ENCODE results near the gene ZBTB1. TPM values are rescaled to one million over a fixed set of nuclear protein-coding genes. Genes with fewer than 3 reads are reported as not detected.

The ZBTB1 gene
- total RNA-seq, 4 donors from 2014 or later, result 16.1 to 126 (median 82.4) TPM

GRCh38 chr14:64507376-64508156, 3.0 kb downstream of the ZBTB1 start:
- intact Hi-C loops (cut with DNase I; ENCODE audit: low total_unique reads), result no loop called here
- no peak overlapping the region for H3K4me3 ChIP-seq
- H3K27ac ChIP-seq, result peak overlapping the region in 1 of 2 donors; percentile 99
- no peaks in the 10 kb centered on the region for H3K4me1 ChIP-seq
- no peaks in the 10 kb centered on the region for H3K27me3 ChIP-seq
- H3K36me3 ChIP-seq, result no peaks in the 10 kb centered on the region
- TF ChIP-seq CTCF (IDR thresholded peaks at IDR 0.05), result no peak
- TF ChIP-seq POLR2A (IDR thresholded peaks at IDR 0.05), result no peak
- no peaks in the 10 kb centered on the region for H3K9me3 ChIP-seq
- no peak for DNase-seq

- no peak for DNase-seq
- Histone ChIP-seq H3K36me3 (no peaks in the 10 kb centered on the region), H3K27me3 (no peaks in the 10 kb centered on the region), H3K4me3 (no peak overlapping the region), H3K27ac (no peak overlapping the region), H3K9me3 (no peaks in the 10 kb centered on the region), H3K4me1 (no peaks in the 10 kb centered on the region)
- TF ChIP-seq CTCF (IDR thresholded peaks at IDR 0.05) (no peak), POLR2A (IDR thresholded peaks at IDR 0.05) (no peak)
- intact Hi-C loops (cut with DNase I; ENCODE audit: low total_unique reads), result no loop called here
Observed at GRCh38 chr14:64508215-64508776, 3.7 kb downstream of the ZBTB1 start.

GRCh38 chr14:64509036-64509435, 4.5 kb downstream of the ZBTB1 start:
- Histone ChIP-seq H3K36me3 (no peaks in the 10 kb centered on the region), H3K4me1 (no peaks in the 10 kb centered on the region), H3K4me3 (no peak overlapping the region), H3K27ac (no peak overlapping the region), H3K9me3 (no peaks in the 10 kb centered on the region), H3K27me3 (no peaks in the 10 kb centered on the region)
- no peak for TF ChIP-seq CTCF (IDR thresholded peaks at IDR 0.05)
- TF ChIP-seq POLR2A (IDR thresholded peaks at IDR 0.05), result no peak
- no peak for DNase-seq
- intact Hi-C loops (cut with DNase I; ENCODE audit: low total_unique reads), result no loop called here

- Histone ChIP-seq H3K4me1 (no peaks in the 10 kb centered on the region), H3K27ac (peak overlapping the region; percentile 8 to 62), H3K36me3 (no peaks in the 10 kb centered on the region), H3K4me3 (no peak overlapping the region), H3K27me3 (no peaks in the 10 kb centered on the region), H3K9me3 (no peaks in the 10 kb centered on the region)
- TF ChIP-seq CTCF (IDR thresholded peaks at IDR 0.05), result peak; percentile 77 to 92 (median 84)
- no peak for TF ChIP-seq POLR2A (IDR thresholded peaks at IDR 0.05)
- intact Hi-C loops (cut with DNase I; ENCODE audit: low total_unique reads), result no loop called here
- peak; percentile 47 to 74 for DNase-seq
Observed at GRCh38 chr14:64510825-64511671, 6.5 kb downstream of the ZBTB1 start.

GRCh38 chr14:64513271-64513670, 8.7 kb downstream of the ZBTB1 start:
- DNase-seq, result no peak
- Histone ChIP-seq H3K27me3 (no peaks in the 10 kb centered on the region), H3K4me3 (no peak overlapping the region), H3K36me3 (no peaks in the 10 kb centered on the region), H3K27ac (no peak overlapping the region), H3K4me1 (no peaks in the 10 kb centered on the region), H3K9me3 (no peaks in the 10 kb centered on the region)
- intact Hi-C loops (cut with DNase I; ENCODE audit: low total_unique reads), result no loop called here
- TF ChIP-seq POLR2A (IDR thresholded peaks at IDR 0.05) (no peak), CTCF (IDR thresholded peaks at IDR 0.05) (no peak)
